Amniotic epithelial cell (primary cell): Measurements from ENCODE around the gene CFAP157.

Source experiments
- DNase-seq: peaks from one replicate; pipeline ENCODE4 v3.0.0-alpha.2; 2010; ENCODE audit warnings: low read depth

The CFAP157 gene

DNA sequence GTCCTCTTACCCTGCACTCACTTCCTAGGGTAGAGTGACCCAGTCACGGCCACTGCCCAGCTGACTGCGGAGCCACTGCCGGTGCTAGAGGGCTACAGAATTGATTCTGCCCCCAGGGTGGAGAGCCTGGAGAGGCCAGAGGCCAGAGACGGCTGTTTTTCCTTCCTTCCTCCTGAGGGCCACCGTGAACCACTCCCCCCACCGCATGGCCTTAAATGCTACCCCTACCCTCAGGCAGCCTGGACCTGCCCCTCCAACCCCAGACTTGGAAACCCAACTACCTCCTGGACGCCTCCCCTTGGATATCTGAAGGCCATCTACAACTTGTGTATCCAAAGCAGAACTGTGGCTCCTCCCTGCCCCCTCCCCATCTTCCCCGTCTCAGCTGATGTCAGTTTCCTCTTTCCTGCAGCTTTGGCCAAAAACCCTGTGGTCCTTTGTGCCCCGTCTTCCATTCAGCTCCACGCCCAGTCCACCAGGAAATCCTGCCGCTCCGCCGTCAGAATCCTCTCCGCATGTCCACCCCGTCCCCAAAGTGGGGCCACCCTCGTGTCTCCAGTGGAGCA lies 55.4 kb downstream of the CFAP157 start:
- DNase-seq, result no peak

DNA sequence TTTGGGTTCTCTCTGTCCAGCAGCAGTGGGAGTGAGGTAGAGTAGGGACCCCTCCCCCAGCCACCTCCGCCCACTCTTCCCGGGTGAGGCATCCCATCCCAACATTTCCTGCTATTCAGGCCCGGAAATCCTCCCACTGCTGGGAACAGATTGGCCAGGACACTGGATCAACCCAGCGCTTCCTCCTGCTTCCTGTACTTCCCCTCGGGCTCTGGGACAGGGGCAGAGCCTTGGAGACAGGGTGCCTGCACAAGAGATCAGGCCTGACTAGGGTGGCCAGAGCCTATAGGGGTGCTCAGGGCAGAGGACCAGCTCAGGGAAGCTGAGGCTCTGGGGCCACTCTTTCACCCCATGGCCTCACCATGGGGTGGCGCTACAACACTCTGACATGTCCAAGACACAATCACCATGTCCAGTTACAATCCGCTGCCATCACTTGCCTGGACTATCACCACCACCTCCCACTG lies 57.2 kb downstream of the CFAP157 start:
- DNase-seq, result no peak

DNA sequence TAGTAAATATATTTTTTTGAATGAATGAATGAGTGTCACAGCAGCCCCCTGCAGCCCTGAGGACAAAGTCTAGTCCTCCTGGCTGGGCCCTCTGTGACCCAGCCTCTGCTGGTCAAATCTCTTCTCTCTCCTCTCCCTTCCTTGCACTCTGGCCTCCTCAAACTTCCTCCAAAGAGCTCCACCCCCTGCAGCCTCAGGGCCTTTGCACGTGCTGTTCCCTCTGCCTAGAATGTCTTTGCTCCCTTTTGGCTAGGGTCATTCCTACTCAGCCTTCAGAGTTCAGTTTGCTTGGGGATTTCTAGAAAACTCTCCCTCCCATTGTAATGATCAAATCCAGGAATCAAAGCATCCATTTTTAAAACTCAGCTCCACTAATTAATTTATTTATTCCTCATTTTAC lies 58.6 kb downstream of the CFAP157 start:
- no peak for DNase-seq
